Choroid plexus epithelial cell (primary cell): ENCODE results near the gene TRMO.

ENCODE experiments used
- DNase-seq: peaks from one replicate; pipeline ENCODE4 v3.0.0-alpha.2; 2010; ENCODE audit warnings: low read depth
- H3K4me3 ChIP-seq: 2 replicates; pipeline ENCODE4 v1.5.1; 2011; ENCODE audit warnings: low read depth, mild to moderate bottlenecking, control low read depth, low read length, moderate library complexity
- CTCF ChIP-seq: conservative IDR thresholded peaks from 2 replicates; pipeline ENCODE4 v1.5.1; 2011; ENCODE audit warnings: low read depth, mild to moderate bottlenecking, control low read depth, inconsistent platforms, low read length, moderate library complexity

The TRMO gene

GRCh38 chr9:97906236-97906831 is 16.0 kb downstream of the TRMO start:
- no peak for TF ChIP-seq CTCF
- no peak overlapping the region for H3K4me3 ChIP-seq
- DNase-seq = no peak

- no peak for DNase-seq
- no peak for TF ChIP-seq CTCF
- H3K4me3 ChIP-seq = no peak overlapping the region
Measured at GRCh38 chr9:97905228-97905627, 17.1 kb downstream of the TRMO start.

- no peak overlapping the region for H3K4me3 ChIP-seq
- DNase-seq = no peak
- TF ChIP-seq CTCF = no peak
Measured at GRCh38 chr9:97904725-97905124, 17.6 kb downstream of the TRMO start.

GRCh38 chr9:97903177-97903576 is 19.1 kb downstream of the TRMO start:
- no peak for TF ChIP-seq CTCF
- no peak for DNase-seq
- H3K4me3 ChIP-seq = no peak overlapping the region

GRCh38 chr9:97900738-97901565 is 21.3 kb downstream of the TRMO start:
- H3K4me3 ChIP-seq = no peak overlapping the region
- peak; percentile 71 for DNase-seq
- peak; percentile 84 for TF ChIP-seq CTCF

GRCh38 chr9:97900103-97900737 is 22.1 kb downstream of the TRMO start:
- no peak for TF ChIP-seq CTCF
- no peak overlapping the region for H3K4me3 ChIP-seq
- DNase-seq = peak; percentile 50
